ENCODE results near the gene NARF.

The NARF gene

DNA sequence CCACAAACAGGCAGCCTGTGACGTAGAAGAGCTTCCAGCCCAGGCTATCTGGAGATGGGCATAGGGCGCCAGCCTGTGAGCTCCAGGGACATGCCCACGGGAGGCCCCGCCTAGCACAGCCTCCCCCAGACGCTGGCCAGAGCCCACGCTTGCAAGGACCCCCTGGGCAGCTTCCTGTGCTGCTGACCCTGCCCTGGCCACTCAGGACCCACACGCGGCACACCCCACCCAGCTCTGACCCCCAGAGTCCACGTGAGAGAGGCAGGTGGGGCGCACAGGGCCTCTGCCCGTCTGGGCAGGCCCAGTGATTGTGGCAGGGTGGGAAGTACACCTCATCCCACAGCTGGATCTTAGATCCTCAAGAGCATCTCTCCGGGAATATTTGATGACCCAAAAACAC is 11.9 kb upstream of the NARF start:
- H3K27me3 ChIP-seq (replicated peaks; ENCODE audit: control insufficient read depth, insufficient read depth, low read length) = no peaks in the 10 kb centered on the region
- no peak for DNase-seq (ENCODE audit: extremely low read depth, insufficient read length)
- TF ChIP-seq, protein P1, sequence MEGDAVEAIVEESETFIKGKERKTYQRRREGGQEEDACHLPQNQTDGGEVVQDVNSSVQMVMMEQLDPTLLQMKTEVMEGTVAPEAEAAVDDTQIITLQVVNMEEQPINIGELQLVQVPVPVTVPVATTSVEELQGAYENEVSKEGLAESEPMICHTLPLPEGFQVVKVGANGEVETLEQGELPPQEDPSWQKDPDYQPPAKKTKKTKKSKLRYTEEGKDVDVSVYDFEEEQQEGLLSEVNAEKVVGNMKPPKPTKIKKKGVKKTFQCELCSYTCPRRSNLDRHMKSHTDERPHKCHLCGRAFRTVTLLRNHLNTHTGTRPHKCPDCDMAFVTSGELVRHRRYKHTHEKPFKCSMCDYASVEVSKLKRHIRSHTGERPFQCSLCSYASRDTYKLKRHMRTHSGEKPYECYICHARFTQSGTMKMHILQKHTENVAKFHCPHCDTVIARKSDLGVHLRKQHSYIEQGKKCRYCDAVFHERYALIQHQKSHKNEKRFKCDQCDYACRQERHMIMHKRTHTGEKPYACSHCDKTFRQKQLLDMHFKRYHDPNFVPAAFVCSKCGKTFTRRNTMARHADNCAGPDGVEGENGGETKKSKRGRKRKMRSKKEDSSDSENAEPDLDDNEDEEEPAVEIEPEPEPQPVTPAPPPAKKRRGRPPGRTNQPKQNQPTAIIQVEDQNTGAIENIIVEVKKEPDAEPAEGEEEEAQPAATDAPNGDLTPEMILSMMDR (IDR thresholded peaks at IDR 0.05; ENCODE audit: insufficient read depth, low read length, poor library complexity, severe bottlenecking) = no peak
- H3K4me3 ChIP-seq (replicated peaks; ENCODE audit: low read depth, low read length) = no peak overlapping the region
- peaks cover 42% of the 10 kb centered on the region for H3K36me3 ChIP-seq (ENCODE audit: control insufficient read depth, insufficient read depth, low read length)

DNA sequence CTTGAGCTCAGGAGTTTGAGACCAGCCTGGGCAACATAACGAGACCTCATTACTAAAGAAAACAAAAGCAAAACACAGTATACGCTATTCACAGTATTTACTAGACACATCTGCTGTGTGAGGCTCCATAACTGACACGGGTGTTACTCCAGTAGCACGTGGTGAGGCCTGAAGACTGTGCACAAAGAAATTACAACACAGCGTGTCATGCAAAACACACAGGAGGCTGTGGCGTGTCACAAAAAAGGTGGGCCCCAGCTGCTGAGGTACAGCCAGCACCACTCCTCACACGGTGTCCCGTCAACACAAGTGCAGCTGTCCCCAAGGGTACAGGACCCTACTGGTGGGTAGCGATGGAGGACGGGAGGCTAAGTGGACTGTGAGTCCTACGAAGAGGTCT is 10.7 kb upstream of the NARF start:
- peaks cover 33% of the 10 kb centered on the region for H3K36me3 ChIP-seq (ENCODE audit: control insufficient read depth, insufficient read depth, low read length)
- no peaks in the 10 kb centered on the region for H3K27me3 ChIP-seq (replicated peaks; ENCODE audit: control insufficient read depth, insufficient read depth, low read length)
- DNase-seq (ENCODE audit: extremely low read depth, insufficient read length) = no peak
- TF ChIP-seq, protein P1 (IDR thresholded peaks at IDR 0.05; ENCODE audit: insufficient read depth, low read length, poor library complexity, severe bottlenecking) = no peak
- peak overlapping the region; percentile 29 for H3K4me3 ChIP-seq (replicated peaks; ENCODE audit: low read depth, low read length)

DNA sequence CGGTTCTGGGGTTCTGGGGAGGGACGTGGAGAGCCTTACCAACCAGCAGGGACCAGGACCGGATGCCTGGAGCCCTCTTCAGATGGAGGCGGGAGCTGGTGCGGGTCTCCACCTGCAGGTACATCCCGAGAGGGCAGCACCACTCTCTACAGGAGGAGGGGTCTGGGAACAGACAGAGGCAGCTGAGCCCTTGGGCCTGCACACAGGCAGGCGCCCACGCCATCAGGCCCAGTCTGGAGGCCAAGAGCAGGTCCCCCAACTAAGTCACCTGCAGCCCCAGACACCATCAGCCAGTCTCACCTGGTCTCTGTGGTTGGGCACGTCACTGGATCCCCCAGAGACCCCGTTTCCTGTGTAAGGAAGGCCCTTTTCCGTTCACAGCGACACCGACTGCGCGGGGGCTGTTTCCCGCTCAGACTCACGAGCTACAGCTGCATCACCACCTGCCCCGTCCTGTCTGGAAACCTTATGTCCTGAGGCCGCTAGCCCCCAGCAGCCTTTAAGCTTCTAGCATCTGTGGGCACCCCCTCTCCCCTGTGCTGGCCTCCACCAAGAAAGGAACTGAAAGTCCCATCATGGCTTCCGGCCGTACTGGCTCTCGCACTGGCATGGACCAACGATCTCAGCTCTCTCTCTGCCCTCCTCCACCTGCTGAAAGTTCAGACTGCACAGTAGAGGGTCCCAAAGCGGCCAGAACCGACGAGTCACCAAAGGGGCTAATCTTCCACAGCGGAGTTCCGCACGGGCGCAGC is 9.2 kb upstream of the NARF start:
- Histone ChIP-seq H3K36me3 (ENCODE audit: control insufficient read depth, insufficient read depth, low read length) (peaks cover 23% of the 10 kb centered on the region), H3K27me3 (replicated peaks; ENCODE audit: control insufficient read depth, insufficient read depth, low read length) (no peaks in the 10 kb centered on the region), H3K4me3 (replicated peaks; ENCODE audit: low read depth, low read length) (peak overlapping the region; percentile 96)
- peak; percentile 89 for DNase-seq (ENCODE audit: extremely low read depth, insufficient read length)
- TF ChIP-seq, protein P1 (IDR thresholded peaks at IDR 0.05; ENCODE audit: insufficient read depth, low read length, poor library complexity, severe bottlenecking) = peak; percentile 11

DNA sequence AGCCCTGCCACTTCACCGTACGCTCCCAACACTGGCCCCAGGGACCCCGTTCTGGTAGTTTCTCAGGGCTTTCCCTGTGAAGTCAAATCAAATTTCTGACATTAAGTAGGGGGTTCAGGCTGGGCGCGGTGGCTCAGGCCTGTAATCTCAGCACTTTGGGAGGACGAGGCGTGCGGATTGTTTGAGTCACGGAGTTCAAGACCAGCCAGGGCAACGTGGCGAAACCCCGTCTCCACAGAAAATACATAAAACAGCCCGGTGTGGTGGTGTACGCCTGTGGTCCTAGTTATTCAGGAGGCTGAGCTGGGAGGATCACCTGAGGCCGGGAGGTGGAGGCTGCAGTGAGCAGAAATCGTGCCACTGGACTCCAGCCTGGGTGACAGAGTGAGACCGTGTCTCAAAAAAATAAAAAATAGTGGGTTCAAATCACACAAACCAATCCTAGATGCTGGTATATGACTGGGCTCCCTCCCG is 8.6 kb upstream of the NARF start:
- DNase-seq (ENCODE audit: extremely low read depth, insufficient read length) = no peak
- H3K4me3 ChIP-seq (replicated peaks; ENCODE audit: low read depth, low read length) = peak overlapping the region; percentile 96
- TF ChIP-seq, protein P1 (IDR thresholded peaks at IDR 0.05; ENCODE audit: insufficient read depth, low read length, poor library complexity, severe bottlenecking) = no peak

DNA sequence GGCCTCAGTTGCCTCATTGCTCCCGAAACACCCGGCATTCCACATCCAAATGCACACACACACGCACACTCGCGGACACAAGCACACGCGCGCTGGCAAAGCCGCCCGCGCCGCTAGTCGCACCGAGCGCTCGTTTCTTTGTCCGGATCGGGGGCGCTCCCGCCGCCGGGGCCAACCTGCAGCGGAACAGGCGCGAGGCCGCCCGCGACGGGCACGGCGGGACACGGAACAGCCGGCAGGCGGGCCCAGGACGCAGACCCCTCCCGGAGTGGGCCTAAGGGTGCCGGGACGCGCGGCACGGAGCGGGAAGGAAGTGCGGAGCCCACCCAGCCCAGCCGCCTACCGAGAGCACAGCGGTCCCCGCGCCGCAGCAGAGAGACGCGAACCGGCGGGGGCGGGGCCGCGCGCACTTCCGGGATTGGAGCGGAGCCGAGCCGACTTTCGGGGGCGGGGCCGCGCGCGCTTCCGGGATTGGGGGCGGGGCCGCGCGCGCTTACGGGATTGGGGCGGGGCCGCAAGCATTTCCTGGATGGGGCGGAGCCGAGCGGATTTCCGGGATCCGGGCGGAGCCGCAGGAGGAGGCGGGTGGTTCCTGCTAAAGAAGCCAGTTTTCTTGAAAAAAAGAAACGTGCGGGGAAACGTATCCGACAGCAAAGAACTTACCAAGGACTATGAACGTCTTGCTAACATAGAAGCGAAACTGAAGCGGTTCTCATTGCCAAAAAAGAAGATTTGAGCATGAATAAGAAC is 8.0 kb upstream of the NARF start, which contains the start of gene CYBC1:
CYBC1 (minus strand) TSS at position 396 of the 750 bp plus-strand sequence. CDS start 1,498 bp downstream, outside the sequence.
- peak; percentile 93 for DNase-seq (ENCODE audit: extremely low read depth, insufficient read length)
- peak within 1 kb of the TSS; percentile 96 for H3K4me3 ChIP-seq (replicated peaks; ENCODE audit: low read depth, low read length)
- H3K27me3 ChIP-seq (replicated peaks; ENCODE audit: control insufficient read depth, insufficient read depth, low read length) = no peaks in the 10 kb centered on the region
- TF ChIP-seq, protein P1 (IDR thresholded peaks at IDR 0.05; ENCODE audit: insufficient read depth, low read length, poor library complexity, severe bottlenecking) = no peak
- peaks cover 11% of the 10 kb centered on the region for H3K36me3 ChIP-seq (ENCODE audit: control insufficient read depth, insufficient read depth, low read length)

More for the DNA sequence above, 8.6 kb upstream of the NARF start:
- Histone ChIP-seq H3K27me3 (replicated peaks; ENCODE audit: control insufficient read depth, insufficient read depth, low read length) (no peaks in the 10 kb centered on the region), H3K36me3 (ENCODE audit: control insufficient read depth, insufficient read depth, low read length) (peaks cover 16% of the 10 kb centered on the region)

Data from GM06990 (cell line).